Measurements from ENCODE around the gene GYPC. TPM values are rescaled to one million over a fixed set of nuclear protein-coding genes. Genes with fewer than 3 reads are reported as not detected.
A peak's percentile ranks its signal among the peaks of the same experiment; 100 is the strongest.

GYPC gene
- total RNA-seq, 1 experiment from 2014 or later, result 0.75 TPM

DNA sequence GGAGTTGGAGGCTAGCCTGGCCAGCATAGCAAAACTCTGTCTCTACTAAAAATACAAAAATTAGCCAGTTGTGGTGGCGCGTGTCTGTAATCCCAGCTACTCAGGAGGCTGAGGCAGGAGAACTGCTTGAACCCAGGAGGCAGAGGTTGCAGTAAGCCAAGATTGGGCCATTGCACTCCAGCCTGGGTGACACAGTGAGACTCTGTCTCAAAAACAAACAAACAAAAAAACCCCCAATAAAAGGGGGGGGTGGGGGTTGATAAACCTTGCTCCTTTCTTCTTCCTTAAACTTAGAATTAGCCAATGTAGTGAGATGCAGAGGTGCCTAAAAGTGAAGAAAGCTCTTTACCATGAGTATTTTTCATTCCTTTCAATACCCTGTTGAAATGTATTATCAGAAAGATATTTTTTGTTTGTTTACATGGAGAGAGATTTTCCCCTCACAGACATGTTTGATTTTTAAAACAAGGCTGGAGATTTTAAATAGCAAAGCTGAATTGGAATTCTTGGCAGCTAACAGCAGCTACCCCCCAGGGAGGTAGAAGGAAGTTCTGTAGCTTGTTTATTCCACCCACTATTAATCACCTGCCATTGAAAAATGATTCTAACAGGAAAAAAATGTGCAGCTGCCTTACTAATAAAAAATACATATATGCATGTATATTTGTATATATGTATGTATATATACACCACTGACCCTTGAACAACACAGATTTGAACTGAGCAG, 48.6 kb downstream of the GYPC start:
- no peak overlapping the region for H3K4me3 ChIP-seq (ENCODE audit: low read depth, low read length, poor library complexity, severe bottlenecking)
- CTCF ChIA-PET, result no interaction called here
- DNase-seq (ENCODE audit: low spot score), result peak; percentile 12
- TF ChIP-seq, protein P1, sequence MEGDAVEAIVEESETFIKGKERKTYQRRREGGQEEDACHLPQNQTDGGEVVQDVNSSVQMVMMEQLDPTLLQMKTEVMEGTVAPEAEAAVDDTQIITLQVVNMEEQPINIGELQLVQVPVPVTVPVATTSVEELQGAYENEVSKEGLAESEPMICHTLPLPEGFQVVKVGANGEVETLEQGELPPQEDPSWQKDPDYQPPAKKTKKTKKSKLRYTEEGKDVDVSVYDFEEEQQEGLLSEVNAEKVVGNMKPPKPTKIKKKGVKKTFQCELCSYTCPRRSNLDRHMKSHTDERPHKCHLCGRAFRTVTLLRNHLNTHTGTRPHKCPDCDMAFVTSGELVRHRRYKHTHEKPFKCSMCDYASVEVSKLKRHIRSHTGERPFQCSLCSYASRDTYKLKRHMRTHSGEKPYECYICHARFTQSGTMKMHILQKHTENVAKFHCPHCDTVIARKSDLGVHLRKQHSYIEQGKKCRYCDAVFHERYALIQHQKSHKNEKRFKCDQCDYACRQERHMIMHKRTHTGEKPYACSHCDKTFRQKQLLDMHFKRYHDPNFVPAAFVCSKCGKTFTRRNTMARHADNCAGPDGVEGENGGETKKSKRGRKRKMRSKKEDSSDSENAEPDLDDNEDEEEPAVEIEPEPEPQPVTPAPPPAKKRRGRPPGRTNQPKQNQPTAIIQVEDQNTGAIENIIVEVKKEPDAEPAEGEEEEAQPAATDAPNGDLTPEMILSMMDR (conservative IDR thresholded peaks at IDR 0.05; ENCODE audit: low read depth, low read length), result no peak
- no peak for TF ChIP-seq EZH2 (IDR thresholded peaks at IDR 0.05; ENCODE audit: borderline replicate concordance, low read depth, low read length, poor library complexity, severe bottlenecking)
- H3K9me3 ChIP-seq (ENCODE audit: low read depth, low read length, poor library complexity, severe bottlenecking), result no peaks in the 10 kb centered on the region
- H3K36me3 ChIP-seq (ENCODE audit: insufficient read depth, low read length, poor library complexity, severe bottlenecking), result no peaks in the 10 kb centered on the region
- no TSS peak for BruUV-seq (replicated peaks)
- peaks cover 9% of the 10 kb centered on the region for H3K4me1 ChIP-seq (ENCODE audit: insufficient read depth, low read length, poor library complexity, severe bottlenecking)
- POLR2A ChIA-PET (ENCODE audit: low non-redundant PET), result no interaction called here
- H3K27me3 ChIP-seq (replicated peaks; ENCODE audit: insufficient read depth, low read depth, low read length, poor library complexity), result no peaks in the 10 kb centered on the region
- H3K27ac ChIP-seq (ENCODE audit: low read depth, low read length, poor library complexity, severe bottlenecking), result no peak overlapping the region
- intact Hi-C loops (cut with micrococcal nuclease; ENCODE audit: unreplicated experiment), result no loop called here

DNA sequence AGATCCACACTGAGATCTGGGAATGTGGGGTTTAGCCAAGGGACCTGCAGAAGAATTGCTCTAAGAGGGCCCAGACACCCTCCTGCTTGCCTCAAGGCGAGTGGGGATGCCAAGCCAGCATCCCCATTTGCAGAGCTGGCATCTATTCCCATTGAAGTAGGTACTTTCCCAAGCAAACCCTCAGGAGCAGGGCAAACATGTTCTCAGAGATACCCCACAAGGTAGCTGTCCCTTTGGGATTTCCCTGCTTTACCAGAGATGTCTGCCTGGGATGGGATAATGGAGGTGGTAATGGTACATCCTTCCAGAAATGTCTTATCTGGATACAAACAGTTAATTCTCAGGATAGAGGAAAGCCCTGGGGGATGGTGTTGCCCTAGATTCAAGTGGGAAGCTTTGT, 51.2 kb downstream of the GYPC start:
- Histone ChIP-seq H3K4me1 (ENCODE audit: insufficient read depth, low read length, poor library complexity, severe bottlenecking) (peaks cover 5% of the 10 kb centered on the region), H3K4me3 (ENCODE audit: low read depth, low read length, poor library complexity, severe bottlenecking) (no peak overlapping the region), H3K9me3 (ENCODE audit: low read depth, low read length, poor library complexity, severe bottlenecking) (no peaks in the 10 kb centered on the region), H3K27me3 (replicated peaks; ENCODE audit: insufficient read depth, low read depth, low read length, poor library complexity) (no peaks in the 10 kb centered on the region), H3K36me3 (ENCODE audit: insufficient read depth, low read length, poor library complexity, severe bottlenecking) (no peaks in the 10 kb centered on the region), H3K27ac (ENCODE audit: low read depth, low read length, poor library complexity, severe bottlenecking) (no peak overlapping the region)
- intact Hi-C loops (cut with micrococcal nuclease; ENCODE audit: unreplicated experiment), result no loop called here
- no TSS peak for BruUV-seq (replicated peaks)
- no peak for TF ChIP-seq EZH2 (IDR thresholded peaks at IDR 0.05; ENCODE audit: borderline replicate concordance, low read depth, low read length, poor library complexity, severe bottlenecking)
- TF ChIP-seq, protein P1 (conservative IDR thresholded peaks at IDR 0.05; ENCODE audit: low read depth, low read length), result no peak
- CTCF ChIA-PET, result no interaction called here
- no peak for DNase-seq (ENCODE audit: low spot score)
- POLR2A ChIA-PET (ENCODE audit: low non-redundant PET), result no interaction called here

DNA sequence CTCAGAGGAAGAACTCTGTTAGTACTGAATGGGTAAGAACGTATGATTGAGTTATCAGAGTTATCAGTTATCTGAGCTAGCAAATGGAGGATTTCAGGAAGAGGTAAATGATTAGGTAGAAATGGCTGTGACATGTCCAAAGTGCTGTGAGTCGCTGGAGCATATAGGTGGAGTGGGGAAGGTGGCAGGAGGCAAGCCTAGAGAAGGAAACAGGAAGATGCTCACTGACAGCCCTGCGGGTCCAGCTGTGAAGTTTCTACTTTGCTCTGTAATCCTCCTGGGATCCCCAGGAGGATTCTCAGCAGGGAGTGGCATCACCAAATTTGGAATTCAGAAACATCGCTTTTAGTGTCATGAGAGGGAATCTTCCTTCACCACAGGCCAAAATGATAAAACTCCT, 52.0 kb downstream of the GYPC start:
- no TSS peak for BruUV-seq (replicated peaks)
- POLR2A ChIA-PET (ENCODE audit: low non-redundant PET), result no interaction called here
- peaks cover 5% of the 10 kb centered on the region for H3K4me1 ChIP-seq (ENCODE audit: insufficient read depth, low read length, poor library complexity, severe bottlenecking)
- no peak overlapping the region for H3K27ac ChIP-seq (ENCODE audit: low read depth, low read length, poor library complexity, severe bottlenecking)
- no peaks in the 10 kb centered on the region for H3K36me3 ChIP-seq (ENCODE audit: insufficient read depth, low read length, poor library complexity, severe bottlenecking)
- TF ChIP-seq, protein P1 (conservative IDR thresholded peaks at IDR 0.05; ENCODE audit: low read depth, low read length), result no peak
- DNase-seq (ENCODE audit: low spot score), result peak; percentile 26
- intact Hi-C loops (cut with micrococcal nuclease; ENCODE audit: unreplicated experiment), result no loop called here
- CTCF ChIA-PET, result no interaction called here
- H3K27me3 ChIP-seq (replicated peaks; ENCODE audit: insufficient read depth, low read depth, low read length, poor library complexity), result no peaks in the 10 kb centered on the region
- H3K4me3 ChIP-seq (ENCODE audit: low read depth, low read length, poor library complexity, severe bottlenecking), result no peak overlapping the region
- H3K9me3 ChIP-seq (ENCODE audit: low read depth, low read length, poor library complexity, severe bottlenecking), result no peaks in the 10 kb centered on the region

Measured in A673 (cell line).